Tibial nerve (tissue), 4 donors: ENCODE results near the gene RTL10.

Source experiments
- EP300 ChIP-seq, 2 donors: sonication (generic); formaldehyde crosslinking; IDR thresholded peaks; one replicate each; pipeline ENCODE4 v1.6.1; 2017; ENCODE audit warnings: antibody characterized with exemption in 2 of 2, mild to moderate bottlenecking in 1 of 2
- POLR2A ChIP-seq, 2 donors: fragments of 450-650 bp; IDR thresholded peaks; one replicate each; pipeline ENCODE4 v1.6.1; 2017; ENCODE audit warnings: antibody characterized with exemption in 2 of 2, mild to moderate bottlenecking in 2 of 2, moderate library complexity in 2 of 2
- TF ChIP-seq, protein P1 (sequence below), 5 experiments: fragments of 200-600 bp in 3 of 5; fragments of 450-650 bp in 2 of 5; sonication (generic) in 3 of 5; IDR thresholded peaks; one replicate each; pipeline ENCODE4 v1.5.1; 2016 to 2019; ENCODE audit warnings: antibody characterized with exemption in 5 of 5, mild to moderate bottlenecking in 3 of 5, moderate library complexity in 2 of 5

DNA sequence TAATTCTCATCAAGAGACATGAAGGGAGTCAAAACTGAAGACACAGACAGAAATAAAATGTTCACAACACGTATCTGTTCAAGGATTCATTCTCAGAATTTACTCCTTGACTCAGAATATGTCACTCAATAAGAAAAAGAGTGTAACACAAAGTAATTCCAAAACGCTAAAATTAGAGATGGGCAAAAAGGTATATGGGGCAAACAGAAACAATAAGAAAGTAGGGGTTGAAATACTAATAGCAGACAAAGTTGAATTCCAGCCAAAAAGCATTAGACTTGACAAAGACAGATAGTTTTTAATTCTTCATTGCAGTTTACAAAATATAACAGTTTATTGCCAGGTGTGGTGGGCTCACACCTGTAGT is 26.7 kb downstream of the RTL10 start:
- TF ChIP-seq, protein P1, sequence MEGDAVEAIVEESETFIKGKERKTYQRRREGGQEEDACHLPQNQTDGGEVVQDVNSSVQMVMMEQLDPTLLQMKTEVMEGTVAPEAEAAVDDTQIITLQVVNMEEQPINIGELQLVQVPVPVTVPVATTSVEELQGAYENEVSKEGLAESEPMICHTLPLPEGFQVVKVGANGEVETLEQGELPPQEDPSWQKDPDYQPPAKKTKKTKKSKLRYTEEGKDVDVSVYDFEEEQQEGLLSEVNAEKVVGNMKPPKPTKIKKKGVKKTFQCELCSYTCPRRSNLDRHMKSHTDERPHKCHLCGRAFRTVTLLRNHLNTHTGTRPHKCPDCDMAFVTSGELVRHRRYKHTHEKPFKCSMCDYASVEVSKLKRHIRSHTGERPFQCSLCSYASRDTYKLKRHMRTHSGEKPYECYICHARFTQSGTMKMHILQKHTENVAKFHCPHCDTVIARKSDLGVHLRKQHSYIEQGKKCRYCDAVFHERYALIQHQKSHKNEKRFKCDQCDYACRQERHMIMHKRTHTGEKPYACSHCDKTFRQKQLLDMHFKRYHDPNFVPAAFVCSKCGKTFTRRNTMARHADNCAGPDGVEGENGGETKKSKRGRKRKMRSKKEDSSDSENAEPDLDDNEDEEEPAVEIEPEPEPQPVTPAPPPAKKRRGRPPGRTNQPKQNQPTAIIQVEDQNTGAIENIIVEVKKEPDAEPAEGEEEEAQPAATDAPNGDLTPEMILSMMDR (IDR thresholded peaks at IDR 0.05) = no peak
- no peak for TF ChIP-seq EP300 (IDR thresholded peaks at IDR 0.05)
- no peak for TF ChIP-seq POLR2A (IDR thresholded peaks at IDR 0.05)
